ENCODE measurements around the gene DDX21.
A peak's percentile ranks its signal among the peaks of the same experiment; 100 is the strongest.
"Not testable (repeated sequence)": the region's sequence is repeated elsewhere in the genome, so short reads cannot be mapped to it uniquely, and the experiment has no call there.

DDX21 gene

DNA sequence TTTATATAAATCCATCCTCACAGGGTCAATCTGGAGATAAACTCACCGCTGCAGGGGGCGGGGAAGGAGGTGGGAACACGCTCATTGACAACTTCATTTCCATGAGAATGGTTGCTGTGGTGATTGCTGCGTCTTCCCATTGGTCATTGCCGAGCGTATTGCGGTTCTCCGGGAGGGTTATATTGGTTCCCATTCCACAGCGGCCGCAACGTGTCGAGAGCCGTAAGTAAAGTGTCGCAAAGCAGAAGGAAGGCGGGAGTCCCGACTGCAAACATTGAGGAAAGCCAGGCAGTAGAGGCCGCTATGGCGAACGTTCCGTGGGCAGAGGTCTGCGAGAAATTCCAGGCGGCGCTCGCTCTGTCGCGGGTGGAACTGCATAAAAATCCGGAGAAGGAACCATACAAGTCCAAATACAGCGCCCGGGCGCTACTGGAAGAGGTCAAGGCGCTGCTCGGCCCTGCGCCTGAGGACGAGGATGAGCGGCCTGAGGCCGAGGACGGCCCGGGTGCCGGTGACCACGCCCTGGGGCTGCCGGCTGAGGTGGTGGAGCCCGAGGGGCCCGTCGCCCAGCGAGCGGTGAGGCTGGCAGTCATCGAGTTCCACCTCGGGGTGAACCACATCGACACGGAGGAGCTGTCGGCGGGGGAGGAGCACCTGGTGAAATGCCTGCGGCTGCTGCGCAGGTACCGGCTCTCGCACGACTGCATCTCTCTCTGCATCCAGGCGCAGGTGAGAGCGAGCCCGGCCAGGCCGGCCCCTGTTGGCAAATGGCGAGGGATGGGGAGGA is 32.8 kb downstream of the DDX21 start, which contains the start of gene KIFBP:
Gene KIFBP (plus strand): TSS at position 274 of the 787 bp plus-strand sequence. CDS start 30 bp downstream, at position 304.
- FAIRE-seq, result peak; percentile 98

- no peak for FAIRE-seq
Measured at GRCh38 chr10:68989317-68989990, 33.5 kb downstream of the DDX21 start.

- FAIRE-seq, result no peak
Measured at GRCh38 chr10:68992636-68993440, 36.9 kb downstream of the DDX21 start.

GRCh38 chr10:68997211-68997610 is 41.2 kb downstream of the DDX21 start:
- FAIRE-seq, result no peak

- FAIRE-seq, result peak; percentile 94
Measured at GRCh38 chr10:69004821-69005220, 48.9 kb downstream of the DDX21 start.

- no peak for FAIRE-seq
Measured at GRCh38 chr10:69005704-69006485, 49.9 kb downstream of the DDX21 start.

- FAIRE-seq, result no peak
Measured at GRCh38 chr10:69007260-69007659, 51.3 kb downstream of the DDX21 start.

- no peak for FAIRE-seq
Measured at GRCh38 chr10:69009360-69009759, 53.4 kb downstream of the DDX21 start.

- no peak for FAIRE-seq
Measured at GRCh38 chr10:69010151-69010640, 54.2 kb downstream of the DDX21 start.

GRCh38 chr10:69012778-69013177 is 56.8 kb downstream of the DDX21 start:
- not testable (repeated sequence) for FAIRE-seq

GRCh38 chr10:69014171-69014570 is 58.2 kb downstream of the DDX21 start:
- FAIRE-seq, result no peak

DNA sequence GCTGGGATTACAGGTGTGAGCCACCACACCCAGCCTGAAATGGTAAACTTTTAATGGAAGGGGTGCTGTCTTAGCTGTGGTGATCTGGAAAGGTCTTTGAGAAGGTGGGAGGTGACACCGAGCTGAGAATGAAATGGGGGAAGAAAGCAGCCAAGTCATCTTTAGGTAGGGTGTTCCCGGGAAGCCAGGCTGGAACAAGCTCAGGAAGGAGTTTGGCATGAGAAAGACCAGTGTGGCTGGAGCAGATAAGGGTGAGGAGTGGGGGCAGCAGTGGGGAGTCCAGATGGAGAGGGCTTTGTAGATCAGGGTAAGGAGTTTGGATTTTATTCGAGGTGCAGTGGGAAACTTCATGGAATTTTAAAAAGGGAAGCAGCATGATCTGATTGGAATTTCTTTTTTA is 62.6 kb downstream of the DDX21 start:
- no peak for FAIRE-seq

DNA sequence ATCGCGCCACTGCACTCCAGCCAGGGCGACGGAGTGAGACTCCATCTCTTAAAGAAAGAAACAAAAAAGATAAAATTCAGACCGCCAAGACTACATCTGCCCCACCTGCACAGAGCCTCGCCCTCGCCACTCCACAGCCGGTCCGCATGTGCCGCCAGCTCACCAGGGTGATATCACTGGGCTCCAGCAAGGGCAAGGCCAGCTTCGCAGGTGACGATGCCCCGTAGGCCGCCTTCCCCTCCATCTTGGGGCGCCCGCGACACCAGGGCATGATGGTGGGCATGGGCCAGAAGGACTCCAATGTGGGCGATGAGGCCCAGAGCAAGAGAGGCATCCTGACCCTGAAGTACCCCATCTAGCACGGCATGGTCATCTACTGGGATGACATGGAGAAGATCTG is 66.6 kb downstream of the DDX21 start:
- no peak for FAIRE-seq

DNA sequence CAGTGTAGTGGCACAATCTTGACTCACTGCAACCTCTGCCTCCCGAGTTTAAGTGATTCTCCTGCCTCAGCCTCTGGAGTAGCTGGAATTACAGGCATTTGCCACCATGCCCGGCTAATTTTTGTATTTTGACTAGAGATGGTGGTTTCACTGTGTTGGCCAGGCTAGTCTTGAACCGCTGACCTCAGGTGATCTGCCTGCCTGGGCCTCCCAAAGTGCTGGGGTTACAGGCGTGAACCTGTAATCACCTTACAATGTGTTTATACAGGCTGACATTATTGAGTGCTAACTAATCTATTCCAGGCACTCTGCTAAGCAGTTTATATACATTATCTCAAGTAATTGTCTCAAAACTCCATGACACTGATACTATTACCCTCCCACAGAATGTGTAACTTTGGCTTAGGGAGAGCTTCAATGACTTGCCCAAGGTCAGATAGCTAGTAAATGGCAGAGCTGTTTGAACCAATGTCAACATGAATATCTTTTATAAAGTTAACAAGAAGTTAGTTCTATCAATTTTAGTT is 69.5 kb downstream of the DDX21 start:
- no peak for FAIRE-seq

- no peak for FAIRE-seq
Measured at GRCh38 chr10:69033256-69033655, 77.3 kb downstream of the DDX21 start.
